GM12878 (cell line): Measurements from ENCODE around the gene MPZL3. TPM values are rescaled to one million over a fixed set of nuclear protein-coding genes. Genes with fewer than 3 reads are reported as not detected.

Experiments used
- ATAC-seq: fragments of 200-7000 bp; cut with Tn5 transposase; 3 replicates; pipeline ENCODE4 v1.9.1; 2020; ENCODE audit warnings: mild to moderate bottlenecking, moderate library complexity
- BruUV-seq: library from RNA; stranded (reverse); fragments of 400-500 nt; replicated peaks from 2 replicates; lab custom pipeline; 2021; lab: Mats Ljungman, UMichigan
- CTCF ChIA-PET: fragments of 300-600 bp; sonication (Branson Sonifier 250); formaldehyde crosslinking; extraction: SDS; loops from one replicate; lab custom pipeline; 2021; ENCODE audit warnings: inconsistent platforms; lab: Yijun Ruan, JAX
- POLR2A ChIA-PET: fragments of 350-600 bp; formaldehyde crosslinking; extraction: SDS; loops from one replicate; lab custom pipeline; 2021; ENCODE audit warnings: inconsistent platforms; lab: Charles Lee
- RAD21 ChIA-PET: fragments of 300-600 bp; sonication (Branson Sonifier 250); formaldehyde crosslinking; loops from one replicate; lab custom pipeline; 2023; ENCODE audit warnings: antibody characterized with exemption; ENCODE audit not compliant: unreplicated experiment; lab: Charles Lee
- SMC1A ChIA-PET: fragments of 300-600 bp; sonication (Branson Sonifier 250); formaldehyde crosslinking; loops from one replicate; lab custom pipeline; 2023; ENCODE audit not compliant: unreplicated experiment, uncharacterized antibody; lab: Charles Lee
- DNase-seq: peaks from one replicate; pipeline ENCODE4 v3.0.0-alpha.2; 2011; ENCODE audit warnings: low read depth, low spot score
- FAIRE-seq: peaks from 3 replicates; lab custom pipeline; 2011; peaks lifted over from hg19 to GRCh38; lab: Jason Lieb, UNC
- H2AFZ ChIP-seq: 2 replicates; pipeline ENCODE4 v1.6.0; 2011; ENCODE audit warnings: low read depth, low read length, control low read depth; ENCODE audit not compliant: control insufficient read depth
- H3K27ac ChIP-seq: 2 replicates; pipeline ENCODE4 v1.5.1; 2011; ENCODE audit warnings: control low read depth; ENCODE audit not compliant: control insufficient read depth, insufficient read depth
- H3K27me3 ChIP-seq, 2 experiments: replicated peaks in 1 of 2; 2 replicates each; pipeline versions ENCODE4 v1.6.0 to v1.6.1; 2011; ENCODE audit warnings: low read length in 1 of 2; ENCODE audit not compliant: control insufficient read depth in 2 of 2, insufficient read depth in 2 of 2
- H3K36me3 ChIP-seq, 2 experiments: 2 replicates each; pipeline ENCODE4 v1.5.1; 2011; ENCODE audit warnings: low read length in 1 of 2; ENCODE audit not compliant: control insufficient read depth in 2 of 2, insufficient read depth in 2 of 2
- H3K4me1 ChIP-seq: 2 replicates; pipeline ENCODE4 v1.6.1; 2011; ENCODE audit warnings: mild to moderate bottlenecking, low read length, moderate library complexity, mixed read lengths; ENCODE audit not compliant: control insufficient read depth, insufficient read depth
- H3K4me2 ChIP-seq: 2 replicates; pipeline ENCODE4 v1.6.0; 2011; ENCODE audit warnings: control low read depth; ENCODE audit not compliant: control insufficient read depth, insufficient read depth
- H3K4me3 ChIP-seq: fragments of 200-600 bp; sonication (generic); 2 replicates; pipeline ENCODE4 v1.5.1; 2016
- H3K79me2 ChIP-seq: 2 replicates; pipeline ENCODE4 v1.6.0; 2011; ENCODE audit warnings: low read length; ENCODE audit not compliant: control insufficient read depth, insufficient read depth
- H3K9ac ChIP-seq: 2 replicates; pipeline ENCODE4 v1.8.0; 2011; ENCODE audit warnings: low read length, control low read depth, mixed read lengths; ENCODE audit not compliant: control insufficient read depth, insufficient read depth
- H3K9me3 ChIP-seq: replicated peaks from 3 replicates; pipeline ENCODE4 v1.5.1; 2011; ENCODE audit warnings: mild to moderate bottlenecking, low read length; ENCODE audit not compliant: control insufficient read depth, insufficient read depth
- H4K20me1 ChIP-seq: 2 replicates; pipeline ENCODE4 v1.6.0; 2011; ENCODE audit not compliant: control insufficient read depth, insufficient read depth
- ASH2L ChIP-seq: fragments of 300-600, 200-600 bp; sonication (generic); IDR thresholded peaks from 2 replicates; pipeline ENCODE4 v1.6.1; 2017; ENCODE audit warnings: low read depth, mild to moderate bottlenecking, borderline replicate concordance
- BACH1 ChIP-seq: fragments of 450-650 bp; IDR thresholded peaks from 2 replicates; pipeline ENCODE4 v1.6.1; 2017; ENCODE audit warnings: mild to moderate bottlenecking, borderline replicate concordance
- E2F4 ChIP-seq: IDR thresholded peaks from 2 replicates; pipeline ENCODE4 v1.6.1; 2012; ENCODE audit warnings: low read depth, low read length, improper control_type of control experiment
- MYB ChIP-seq: fragments of 150-350 bp; IDR thresholded peaks from 2 replicates; pipeline ENCODE4 v1.6.1; 2014; ENCODE audit warnings: mild to moderate bottlenecking, low read depth, low read length, borderline replicate concordance
- MYC ChIP-seq: IDR thresholded peaks from 2 replicates; pipeline ENCODE4 v1.6.1; 2011; ENCODE audit warnings: mild to moderate bottlenecking, low read length, moderate library complexity, inconsistent platforms; ENCODE audit not compliant: insufficient read depth, insufficient replicate concordance, insufficient read length, severe bottlenecking
- NFIC ChIP-seq: IDR thresholded peaks from 2 replicates; pipeline ENCODE4 v1.6.1; 2012; ENCODE audit warnings: low read depth, mild to moderate bottlenecking, inconsistent platforms, low read length, moderate library complexity
- RAD21 ChIP-seq: IDR thresholded peaks from 2 replicates; pipeline ENCODE4 v1.6.1; 2011; ENCODE audit warnings: mild to moderate bottlenecking, low read depth, low read length, moderate library complexity; ENCODE audit not compliant: insufficient read depth
- SIN3A ChIP-seq: IDR thresholded peaks from 2 replicates; pipeline ENCODE4 v1.6.1; 2012; ENCODE audit warnings: low read depth, low read length, improper control_type of control experiment
- SKIL ChIP-seq: fragments of 450-650 bp; IDR thresholded peaks from 2 replicates; pipeline ENCODE4 v1.6.1; 2017; ENCODE audit warnings: mild to moderate bottlenecking, low read depth, inconsistent platforms; ENCODE audit not compliant: poor library complexity, severe bottlenecking
- TCF3 ChIP-seq: IDR thresholded peaks from 2 replicates; pipeline ENCODE4 v1.6.1; 2012; ENCODE audit warnings: low read depth, mild to moderate bottlenecking, low read length, borderline replicate concordance; ENCODE audit not compliant: insufficient read depth
- USF2 ChIP-seq: IDR thresholded peaks from 2 replicates; pipeline ENCODE4 v1.6.1; 2011; ENCODE audit warnings: low read depth, low read length, improper control_type of control experiment, borderline replicate concordance
- YY1 ChIP-seq: IDR thresholded peaks from 2 replicates; pipeline ENCODE4 v1.6.1; 2011; ENCODE audit warnings: low read depth, mild to moderate bottlenecking, low read length
- ZZZ3 ChIP-seq: IDR thresholded peaks from 2 replicates; pipeline ENCODE4 v1.6.1; 2011; ENCODE audit warnings: low read depth; ENCODE audit not compliant: control insufficient read depth, insufficient read length
- WGBS: methylation state at CpG from one replicate; pipeline ENCODE4 v1.1.6; 2016; ENCODE audit warnings: low lambda C conversion rate; ENCODE audit not compliant: insufficient replicate concordance, insufficient coverage; ENCODE audit errors: missing lambda C conversion rate; 5-methylcytosine and 5-hydroxymethylcytosine counted together
- in situ Hi-C: fragments of 300-500 bp; cut with MboI; formaldehyde crosslinking; loops from 9 replicates; pipeline ENCODE4 v1.14.3; 2018; ENCODE audit warnings: mixed read lengths
- intact Hi-C: fragments of 100-400 bp; cut with micrococcal nuclease; formaldehyde crosslinking; loops from one replicate; pipeline ENCODE4 v1.14.2; 2022; ENCODE audit not compliant: unreplicated experiment
- polyA plus RNA-seq, 11 experiments: library from polyadenylated mRNA; depleted of rRNA in 4 of 11; unstranded in 6 of 11; stranded (reverse) in 5 of 11; fragments of >200 nt; fragmentation: Nextera tagmentation in 4 of 11; fragmentation: Illumina TruSeq in 1 of 11; extraction: Ambion mirVana in 4 of 11; extraction: Trizol in 1 of 11; gene quantifications; 1 replicate in 1 of 11; 2 replicates in 10 of 11; pipeline versions ENCODE4 v1.2.1 to v1.2.3, GENCODE V29; 2011 to 2016; ENCODE audit warnings: inconsistent platforms in 2 of 11, missing spikeins in 2 of 11, low read depth in 1 of 11
- total RNA-seq, 4 experiments: library from RNA; depleted of rRNA in 3 of 4; stranded (reverse); fragments of >200 nt in 3 of 4; fragmentation: Illumina TruSeq in 1 of 4; extraction: Trizol in 1 of 4; gene quantifications; 2 replicates each; pipeline versions ENCODE4 v1.2.1 to v1.2.3, GENCODE V29; 2013 to 2021

Gene MPZL3
- total and polyA plus RNA-seq, 10 of the 15 experiments (the other 5 are each of a cell fraction or from before 2014, with no cell fraction given) = 2.1 to 7.5 (median 6.2) TPM

- ChIA-PET SMC1A (interaction anchor here (0.9 to 5.8 kb wide), 18 partner anchors 9 to 140 kb away, joined by 3 to 80 read pairs (median 4); partner anchors contain the start of genes JAML and MPZL3), CTCF (interaction anchor here (0.6 to 6.9 kb wide), 14 partner anchors 9 to 396 kb away, joined by 3 to 62 read pairs (median 4); partner anchors contain the start of gene MPZL3), RAD21 (interaction anchor here (0.8 to 4.2 kb wide), 12 partner anchors 9 to 216 kb away, joined by 3 to 43 read pairs (median 5); partner anchors contain the start of genes JAML and MPZL3), POLR2A (interaction anchor here (0.6 to 3.7 kb wide), 10 partner anchors 8 to 475 kb away, joined by 3 to 17 read pairs (median 4); partner anchors contain the start of genes JAML and MPZL3)
- Histone ChIP-seq H3K27ac (peak overlapping the region; percentile 33; the same call in 1 of the 2 replicates), H3K36me3 (no peaks in the 10 kb centered on the region), H3K9ac (no peak overlapping the region; the same call in 1 of the 2 replicates), H3K4me2 (peak overlapping the region; percentile 63), H3K4me3 (peak overlapping the region; percentile 15; the same call in 1 of the 2 replicates), H3K9me3 (no peaks in the 10 kb centered on the region), H3K79me2 (no peaks in the 10 kb centered on the region), H3K27me3 (no peaks in the 10 kb centered on the region), H2AFZ (peak overlapping the region; percentile 19; the same call in 1 of the 2 replicates), H3K4me1 (peaks cover 36% of the 10 kb centered on the region), H4K20me1 (no peaks in the 10 kb centered on the region)
- DNase-seq (no peak), ATAC-seq (peak; percentile 82), FAIRE-seq (peak; percentile 77)
- 27% methylated on average over 11 of the region's 11 CpGs for WGBS
- intact Hi-C loops (loop anchor here (1.0 kb wide), 1 partner anchor 35 kb away; the partner anchor contains the start of gene MPZL3), in situ Hi-C loops (no loop called here)
- TSS peak; percentile 60 for BruUV-seq
- TF ChIP-seq SKIL = peak; percentile 95
- TF ChIP-seq RAD21 = peak; percentile 34; the same call in 1 of the 2 replicates
- TF ChIP-seq MYC = no peak
- no peak for TF ChIP-seq ZZZ3
- TF ChIP-seq ASH2L = no peak
- no peak for TF ChIP-seq USF2
- peak; percentile 78; the same call in 1 of the 2 replicates for TF ChIP-seq NFIC
- TF ChIP-seq TCF3 = 0 out of 2 replicates have a peak, but pooled peaks have one; percentile 30
- no peak for TF ChIP-seq MYB
- no peak for TF ChIP-seq SIN3A
- no peak; the same call in 1 of the 2 replicates for TF ChIP-seq BACH1
- no peak for TF ChIP-seq E2F4
- TF ChIP-seq YY1 = 0 out of 2 replicates have a peak, but pooled peaks have one; percentile 33
Observed at GRCh38 chr11:118216621-118217481, 35.3 kb downstream of the MPZL3 start.
